Measurements from ENCODE around the gene SRCAP.

GRCh38 chr16:30747799-30748633 is 49.0 kb downstream of the SRCAP start, which contains the start of gene PHKG2:
- TF ChIP-seq, protein P1, sequence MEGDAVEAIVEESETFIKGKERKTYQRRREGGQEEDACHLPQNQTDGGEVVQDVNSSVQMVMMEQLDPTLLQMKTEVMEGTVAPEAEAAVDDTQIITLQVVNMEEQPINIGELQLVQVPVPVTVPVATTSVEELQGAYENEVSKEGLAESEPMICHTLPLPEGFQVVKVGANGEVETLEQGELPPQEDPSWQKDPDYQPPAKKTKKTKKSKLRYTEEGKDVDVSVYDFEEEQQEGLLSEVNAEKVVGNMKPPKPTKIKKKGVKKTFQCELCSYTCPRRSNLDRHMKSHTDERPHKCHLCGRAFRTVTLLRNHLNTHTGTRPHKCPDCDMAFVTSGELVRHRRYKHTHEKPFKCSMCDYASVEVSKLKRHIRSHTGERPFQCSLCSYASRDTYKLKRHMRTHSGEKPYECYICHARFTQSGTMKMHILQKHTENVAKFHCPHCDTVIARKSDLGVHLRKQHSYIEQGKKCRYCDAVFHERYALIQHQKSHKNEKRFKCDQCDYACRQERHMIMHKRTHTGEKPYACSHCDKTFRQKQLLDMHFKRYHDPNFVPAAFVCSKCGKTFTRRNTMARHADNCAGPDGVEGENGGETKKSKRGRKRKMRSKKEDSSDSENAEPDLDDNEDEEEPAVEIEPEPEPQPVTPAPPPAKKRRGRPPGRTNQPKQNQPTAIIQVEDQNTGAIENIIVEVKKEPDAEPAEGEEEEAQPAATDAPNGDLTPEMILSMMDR (IDR thresholded peaks at IDR 0.05) = peak in 1 of 6 experiments; percentile 7
- peak; percentile 62 to 69 for TF ChIP-seq POLR2A (IDR thresholded peaks at IDR 0.05)
